ENCODE results near the gene CTXN1. TPM values are rescaled to one million over a fixed set of nuclear protein-coding genes. Genes with fewer than 3 reads are reported as not detected.
"Not testable (repeated sequence)": the region's sequence is repeated elsewhere in the genome, so short reads cannot be mapped to it uniquely, and the experiment has no call there.

Gene CTXN1
- total and polyA plus RNA-seq, 2 experiments from 2014 or later = 22.8 to 48.5 TPM

- Histone ChIP-seq H3K4me3 (no peak overlapping the region), H3K4me1 (ENCODE audit: low read depth) (peaks cover 5% of the 10 kb centered on the region), H3K36me3 (no peaks in the 10 kb centered on the region), H3K9me3 (ENCODE audit: low read depth) (no peaks in the 10 kb centered on the region), H3K27me3 (peaks cover 50% of the 10 kb centered on the region), H3K27ac (no peak overlapping the region)
- TF ChIP-seq CTCF (IDR thresholded peaks at IDR 0.05; ENCODE audit: low read depth, low read length) = no peak
- no peak for DNase-seq (ENCODE audit: low read depth in 1 of 2, low spot score in 1 of 2)
Measured at GRCh38 chr19:7918615-7919421, 7.1 kb downstream of the CTXN1 start.

DNA sequence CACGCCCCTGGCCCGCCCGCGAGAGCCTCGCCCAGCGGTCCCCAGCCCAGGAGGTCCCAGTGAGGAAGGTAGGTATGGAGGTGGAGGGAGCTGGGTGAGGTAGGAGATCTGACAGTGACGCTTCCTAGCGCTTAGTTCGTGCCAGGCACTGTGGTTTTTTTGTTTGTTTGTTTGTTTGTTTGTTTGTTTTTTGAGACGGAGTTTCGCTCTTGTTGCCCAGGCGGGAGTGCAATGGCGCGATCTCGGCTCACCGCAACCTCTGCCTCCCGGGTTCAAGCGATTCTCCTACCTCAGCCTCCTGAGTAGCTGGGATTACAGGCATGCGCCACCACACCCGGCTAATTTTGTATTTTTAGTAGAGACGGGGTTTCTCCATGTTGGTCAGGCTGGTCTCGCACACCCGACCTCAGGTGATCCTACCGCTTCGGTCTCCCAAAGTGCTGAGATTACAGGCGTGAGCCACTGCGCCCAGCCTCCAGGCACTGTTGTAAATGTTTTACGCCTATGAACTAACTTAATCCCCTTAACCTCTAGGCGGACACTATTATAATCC, 7.8 kb downstream of the CTXN1 start:
- Histone ChIP-seq H3K4me3 (peak overlapping the region; percentile 29), H3K27me3 (peaks cover 51% of the 10 kb centered on the region)
- not testable (repeated sequence) for H3K4me1 ChIP-seq (ENCODE audit: low read depth)

GRCh38 chr19:7917267-7918061, 8.5 kb downstream of the CTXN1 start:
- DNase-seq (ENCODE audit: low read depth in 1 of 2, low spot score in 1 of 2) = peak; percentile 64 to 80
- Histone ChIP-seq H3K27me3 (peaks cover 51% of the 10 kb centered on the region), H3K27ac (no peak overlapping the region), H3K4me3 (peak overlapping the region; percentile 29), H3K4me1 (ENCODE audit: low read depth) (peaks cover 5% of the 10 kb centered on the region), H3K9me3 (ENCODE audit: low read depth) (no peaks in the 10 kb centered on the region), H3K36me3 (peaks cover 1% of the 10 kb centered on the region)
- peak; percentile 67 for TF ChIP-seq CTCF (IDR thresholded peaks at IDR 0.05; ENCODE audit: low read depth, low read length)

More for the DNA sequence above, 7.8 kb downstream of the CTXN1 start:
- DNase-seq (ENCODE audit: low read depth in 1 of 2, low spot score in 1 of 2); H3K36me3 ChIP-seq; H3K27ac ChIP-seq; H3K9me3 ChIP-seq (ENCODE audit: low read depth): not testable (repeated sequence)

- Histone ChIP-seq H3K27ac (no peak overlapping the region), H3K4me1 (ENCODE audit: low read depth) (peaks cover 5% of the 10 kb centered on the region), H3K4me3 (peak overlapping the region; percentile 29), H3K27me3 (peaks cover 51% of the 10 kb centered on the region), H3K9me3 (ENCODE audit: low read depth) (no peaks in the 10 kb centered on the region), H3K36me3 (peaks cover 7% of the 10 kb centered on the region)
- DNase-seq (ENCODE audit: low read depth in 1 of 2, low spot score in 1 of 2) = no peak
- TF ChIP-seq CTCF (IDR thresholded peaks at IDR 0.05; ENCODE audit: low read depth, low read length) = no peak
Measured at GRCh38 chr19:7916955-7917266, 9.0 kb downstream of the CTXN1 start.

DNA sequence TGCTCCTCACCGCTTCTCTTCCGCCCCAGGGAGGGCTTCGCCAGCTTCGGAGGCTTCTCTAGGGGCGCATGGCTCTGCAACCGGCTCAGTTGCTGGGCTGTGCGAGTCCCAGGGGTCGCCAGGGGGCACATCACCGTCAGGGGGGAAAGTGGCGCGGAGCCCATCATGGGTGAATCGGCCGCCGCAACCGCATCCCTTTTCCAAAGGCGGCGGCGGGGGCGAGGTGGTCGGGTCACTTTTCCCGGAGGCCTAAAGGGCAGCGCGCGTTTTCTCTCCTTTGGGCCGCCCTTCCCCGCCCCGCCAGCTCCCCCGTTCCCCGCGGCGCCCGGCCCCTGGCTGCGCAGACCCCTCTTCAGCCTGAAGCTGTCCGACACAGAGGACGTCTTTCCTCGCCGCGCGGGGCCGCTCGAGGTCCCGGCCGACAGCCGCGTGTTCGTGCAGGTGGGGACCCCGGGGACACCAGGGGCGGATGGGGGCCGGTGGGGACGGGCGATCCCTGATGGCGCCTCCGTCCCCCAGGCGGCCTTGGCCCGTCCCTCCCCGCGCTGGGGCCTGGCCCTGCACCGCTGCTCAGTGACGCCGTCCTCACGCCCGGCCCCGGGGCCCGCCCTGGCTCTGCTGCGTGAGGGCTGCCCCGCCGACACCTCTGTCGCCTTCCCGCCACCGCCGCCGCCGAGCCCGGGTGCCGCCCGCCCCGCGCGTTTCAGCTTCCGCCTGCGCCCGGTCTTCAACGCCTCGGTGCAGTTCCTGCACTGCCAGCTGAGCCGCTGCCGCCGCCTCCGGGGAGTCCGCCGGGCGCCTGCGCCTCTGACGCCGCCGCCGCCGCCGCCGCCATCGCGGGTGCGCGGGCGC, 9.6 kb downstream of the CTXN1 start:
- no peaks in the 10 kb centered on the region for H3K9me3 ChIP-seq (ENCODE audit: low read depth)
- TF ChIP-seq CTCF (IDR thresholded peaks at IDR 0.05; ENCODE audit: low read depth, low read length) = no peak
- H3K4me1 ChIP-seq (ENCODE audit: low read depth) = peaks cover 5% of the 10 kb centered on the region
- DNase-seq (ENCODE audit: low read depth in 1 of 2, low spot score in 1 of 2) = peak in 1 of 2 donors; percentile 34
- peaks cover 13% of the 10 kb centered on the region for H3K36me3 ChIP-seq
- peak overlapping the region; percentile 29 for H3K4me3 ChIP-seq
- peaks cover 51% of the 10 kb centered on the region for H3K27me3 ChIP-seq
- H3K27ac ChIP-seq = no peak overlapping the region
